ENCODE results near the gene IGF1R. TPM values are rescaled to one million over a fixed set of nuclear protein-coding genes. Genes with fewer than 3 reads are reported as not detected.

IGF1R gene
- total and polyA plus RNA-seq, 4 donors, result 5.9 to 154 (median 27.6) TPM

GRCh38 chr15:98955331-98955730 lies 307.0 kb downstream of the IGF1R start:
- Histone ChIP-seq H3K9me3 (ENCODE audit: control insufficient read depth in 4 of 4, insufficient read depth in 3 of 4, low read length in 3 of 4) (peaks cover 0 to 1% (median 0%) of the 10 kb centered on the region in 4 donors), H3K4me3 (no peak overlapping the region), H3K9ac (ENCODE audit: insufficient read depth in 1 of 2, low read length in 2 of 2) (peak overlapping the region in 1 of 2 donors; percentile 37), H3K27me3 (ENCODE audit: control insufficient read depth in 3 of 3, insufficient read depth in 3 of 3, low read length in 2 of 3) (no peaks in the 10 kb centered on the region), H3K27ac (ENCODE audit: low read depth in 1 of 2, low read length in 1 of 2) (peak overlapping the region in 1 of 2 donors; percentile 54), H3K36me3 (ENCODE audit: control insufficient read depth in 4 of 4, insufficient read depth in 4 of 4, low read length in 4 of 4) (peaks cover 9 to 42% (median 19%) of the 10 kb centered on the region in 4 donors), H3K4me1 (ENCODE audit: control insufficient read depth in 5 of 5, insufficient read depth in 5 of 5, low read length in 5 of 5) (peaks cover 8 to 50% (median 16%) of the 10 kb centered on the region in 5 donors)
- 68 to 78% methylated on average over 8 of the region's 8 CpGs for WGBS, 2 donors
- ATAC-seq (ENCODE audit: insufficient read depth, low FRiP score) (no peak), DNase-seq (peak; percentile 78 to 80 (median 79))
- no peak for TF ChIP-seq CTCF (IDR thresholded peaks at IDR 0.05; ENCODE audit: control extremely low read depth, extremely low read depth)

- no peak for TF ChIP-seq CTCF (IDR thresholded peaks at IDR 0.05; ENCODE audit: control extremely low read depth, extremely low read depth)
- DNase-seq (peak; percentile 78 to 82 (median 82)), ATAC-seq (ENCODE audit: insufficient read depth, low FRiP score) (peak; percentile 12)
- Histone ChIP-seq H3K27ac (ENCODE audit: low read depth in 1 of 2, low read length in 1 of 2) (peak overlapping the region in 1 of 2 donors; percentile 20), H3K27me3 (ENCODE audit: control insufficient read depth in 3 of 3, insufficient read depth in 3 of 3, low read length in 2 of 3) (no peaks in the 10 kb centered on the region), H3K4me1 (ENCODE audit: control insufficient read depth in 5 of 5, insufficient read depth in 5 of 5, low read length in 5 of 5) (peaks cover 8 to 47% (median 15%) of the 10 kb centered on the region in 5 donors), H3K9ac (ENCODE audit: insufficient read depth in 1 of 2, low read length in 2 of 2) (no peak overlapping the region), H3K4me3 (no peak overlapping the region), H3K9me3 (ENCODE audit: control insufficient read depth in 4 of 4, insufficient read depth in 3 of 4, low read length in 3 of 4) (peaks cover 0 to 4% (median 0%) of the 10 kb centered on the region in 4 donors), H3K36me3 (ENCODE audit: control insufficient read depth in 4 of 4, insufficient read depth in 4 of 4, low read length in 4 of 4) (peaks cover 9 to 41% (median 16%) of the 10 kb centered on the region in 4 donors)
- 65 to 77% methylated on average over 25 of the region's 25 CpGs for WGBS, 2 donors
Observed at GRCh38 chr15:98955961-98956723, 307.8 kb downstream of the IGF1R start.

- no peak for DNase-seq
- WGBS, 2 donors, result 84 to 91% methylated on average over 39 of the region's 39 CpGs
Observed at GRCh38 chr15:98956796-98957553, 308.6 kb downstream of the IGF1R start.

More at GRCh38 chr15:98956796-98957553, 308.6 kb downstream of the IGF1R start:
- Histone ChIP-seq H3K27ac (ENCODE audit: low read depth in 1 of 2, low read length in 1 of 2) (no peak overlapping the region), H3K36me3 (ENCODE audit: control insufficient read depth in 4 of 4, insufficient read depth in 4 of 4, low read length in 4 of 4) (peaks cover 8 to 47% (median 21%) of the 10 kb centered on the region in 4 donors), H3K9me3 (ENCODE audit: control insufficient read depth in 4 of 4, insufficient read depth in 3 of 4, low read length in 3 of 4) (peaks cover 0 to 11% (median 5%) of the 10 kb centered on the region in 4 donors), H3K27me3 (ENCODE audit: control insufficient read depth in 3 of 3, insufficient read depth in 3 of 3, low read length in 2 of 3) (no peaks in the 10 kb centered on the region), H3K4me1 (ENCODE audit: control insufficient read depth in 5 of 5, insufficient read depth in 5 of 5, low read length in 5 of 5) (peaks cover 8 to 39% (median 14%) of the 10 kb centered on the region in 5 donors), H3K9ac (ENCODE audit: insufficient read depth in 1 of 2, low read length in 2 of 2) (no peak overlapping the region), H3K4me3 (no peak overlapping the region)
- no peak for TF ChIP-seq CTCF (IDR thresholded peaks at IDR 0.05; ENCODE audit: control extremely low read depth, extremely low read depth)
- ATAC-seq (ENCODE audit: insufficient read depth, low FRiP score), result no peak

Data from lung (tissue), 12 donors.